Jurkat, Clone E6-1 (cell line): Measurements from ENCODE around the gene CCDC33.
"Not testable (repeated sequence)": the region's sequence is repeated elsewhere in the genome, so short reads cannot be mapped to it uniquely, and the experiment has no call there.

Experiments used
- DNase-seq: peaks from one replicate; pipeline ENCODE4 v3.0.0-alpha.2; 2011; ENCODE audit warnings: low read depth, low spot score
- H3K4me3 ChIP-seq: 2 replicates; pipeline ENCODE4 v1.5.1; 2011; ENCODE audit warnings: mild to moderate bottlenecking, low read length, control low read depth, moderate library complexity

CCDC33 gene

GRCh38 chr15:74338676-74339075 is 102.5 kb downstream of the CCDC33 start:
- no peak overlapping the region for H3K4me3 ChIP-seq
- no peak for DNase-seq

GRCh38 chr15:74339371-74339770 is 103.2 kb downstream of the CCDC33 start:
- no peak for DNase-seq
- H3K4me3 ChIP-seq = no peak overlapping the region

- no peak for DNase-seq
- no peak overlapping the region for H3K4me3 ChIP-seq
These were observed 104.0 kb downstream of the CCDC33 start for GRCh38 chr15:74340150-74340549.

- DNase-seq = no peak
- H3K4me3 ChIP-seq = no peak overlapping the region
These were observed 107.1 kb downstream of the CCDC33 start for GRCh38 chr15:74343127-74343796.

- DNase-seq = no peak
These were observed 107.6 kb downstream of the CCDC33 start for GRCh38 chr15:74343797-74344127.

GRCh38 chr15:74345051-74345450 is 108.9 kb downstream of the CCDC33 start:
- DNase-seq = no peak
- no peak overlapping the region for H3K4me3 ChIP-seq

More at GRCh38 chr15:74343797-74344127, 107.6 kb downstream of the CCDC33 start:
- H3K4me3 ChIP-seq = no peak overlapping the region

GRCh38 chr15:74347757-74348250 is 111.7 kb downstream of the CCDC33 start:
- no peak for DNase-seq
- H3K4me3 ChIP-seq = no peak overlapping the region

- DNase-seq = no peak
- no peak overlapping the region for H3K4me3 ChIP-seq
These were observed 113.2 kb downstream of the CCDC33 start for GRCh38 chr15:74349241-74349778.

- H3K4me3 ChIP-seq = no peak overlapping the region
- no peak for DNase-seq
These were observed 114.5 kb downstream of the CCDC33 start for GRCh38 chr15:74350295-74351275.

- DNase-seq = no peak
- no peak overlapping the region for H3K4me3 ChIP-seq
These were observed 115.5 kb downstream of the CCDC33 start for GRCh38 chr15:74351670-74352069.

GRCh38 chr15:74352393-74352910 is 116.3 kb downstream of the CCDC33 start:
- DNase-seq = no peak
- no peak overlapping the region for H3K4me3 ChIP-seq

GRCh38 chr15:74353992-74354391 is 117.9 kb downstream of the CCDC33 start:
- DNase-seq, H3K4me3 ChIP-seq: not testable (repeated sequence)

GRCh38 chr15:74356050-74356449 is 119.9 kb downstream of the CCDC33 start:
- not testable (repeated sequence) for H3K4me3 ChIP-seq, DNase-seq

GRCh38 chr15:74357514-74357913 is 121.4 kb downstream of the CCDC33 start:
- not testable (repeated sequence) for DNase-seq

GRCh38 chr15:74359376-74359775 is 123.2 kb downstream of the CCDC33 start:
- H3K4me3 ChIP-seq, DNase-seq: not testable (repeated sequence)

More at GRCh38 chr15:74357514-74357913, 121.4 kb downstream of the CCDC33 start:
- not testable (repeated sequence) for H3K4me3 ChIP-seq

- H3K4me3 ChIP-seq, DNase-seq: not testable (repeated sequence)
These were observed 124.7 kb downstream of the CCDC33 start for GRCh38 chr15:74360855-74361254.

- no peak for DNase-seq
- H3K4me3 ChIP-seq = no peak overlapping the region
These were observed 126.4 kb downstream of the CCDC33 start for GRCh38 chr15:74362482-74362881.

- no peak for DNase-seq
- no peak overlapping the region for H3K4me3 ChIP-seq
These were observed 128.9 kb downstream of the CCDC33 start for GRCh38 chr15:74364936-74365597.
